Measurements from ENCODE around the gene IER3IP1. TPM values are rescaled to one million over a fixed set of nuclear protein-coding genes. Genes with fewer than 3 reads are reported as not detected.

IER3IP1 gene
- polyA plus RNA-seq, 1 donor (not counting 4 experiments of a cell fraction or from before 2014, with no cell fraction given) = 17.5 TPM

DNA sequence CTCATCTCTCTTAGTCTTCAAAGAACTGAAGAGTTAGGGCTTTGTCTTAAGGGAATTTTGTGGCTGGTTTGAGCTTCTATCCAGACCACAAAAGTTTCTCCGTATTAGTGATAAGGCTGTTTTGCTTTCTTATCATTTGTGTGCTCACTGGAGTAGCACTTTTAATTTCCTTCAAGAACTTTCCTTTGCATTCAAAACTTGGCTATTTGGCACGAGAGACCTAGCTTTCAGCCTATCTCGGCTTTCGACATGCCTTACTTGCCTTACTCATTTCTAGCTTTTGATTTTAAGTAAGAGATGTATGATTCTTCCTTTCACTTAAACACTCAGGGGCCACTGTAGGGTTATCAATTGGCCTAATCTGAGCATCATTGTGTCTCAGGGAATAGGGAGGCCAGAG is 55.7 kb downstream of the IER3IP1 start:
- Histone ChIP-seq H3K9me3 (ENCODE audit: control insufficient read depth, low read depth, low read length) (no peaks in the 10 kb centered on the region), H3K27me3 (ENCODE audit: control insufficient read depth, extremely low read depth, insufficient read depth, low read length) (no peaks in the 10 kb centered on the region), H3K4me3 (ENCODE audit: control insufficient read depth in 2 of 3, extremely low read depth in 1 of 3, insufficient read depth in 2 of 3, low read depth in 1 of 3, low read length in 3 of 3) (no peak overlapping the region), H3K4me2 (ENCODE audit: control insufficient read depth, extremely low read depth, insufficient read depth, low read depth, low read length) (no peak overlapping the region), H3K4me1 (ENCODE audit: control insufficient read depth, extremely low read depth, insufficient read depth, low read length) (no peaks in the 10 kb centered on the region), H2AFZ (ENCODE audit: control insufficient read depth, low read length) (no peak overlapping the region), H3K27ac (ENCODE audit: control insufficient read depth, insufficient read depth, low read length) (no peak overlapping the region), H3K9me1 (ENCODE audit: control insufficient read depth, extremely low read depth, insufficient read depth, low read length) (no peaks in the 10 kb centered on the region), H3K79me2 (ENCODE audit: control insufficient read depth, insufficient read depth, low read length) (no peaks in the 10 kb centered on the region), H4K20me1 (ENCODE audit: control insufficient read depth, extremely low read depth, insufficient read depth, low read length) (no peaks in the 10 kb centered on the region), H3K9ac (ENCODE audit: control insufficient read depth, extremely low read depth, insufficient read depth, low read length) (no peak overlapping the region), H3K36me3 (ENCODE audit: control insufficient read depth in 2 of 2, extremely low read depth in 1 of 2, insufficient read depth in 2 of 2, low read length in 2 of 2) (no peaks in the 10 kb centered on the region)
- no peak for TF ChIP-seq EZH2 (IDR thresholded peaks at IDR 0.05; ENCODE audit: low read length)
- TF ChIP-seq, protein P1, sequence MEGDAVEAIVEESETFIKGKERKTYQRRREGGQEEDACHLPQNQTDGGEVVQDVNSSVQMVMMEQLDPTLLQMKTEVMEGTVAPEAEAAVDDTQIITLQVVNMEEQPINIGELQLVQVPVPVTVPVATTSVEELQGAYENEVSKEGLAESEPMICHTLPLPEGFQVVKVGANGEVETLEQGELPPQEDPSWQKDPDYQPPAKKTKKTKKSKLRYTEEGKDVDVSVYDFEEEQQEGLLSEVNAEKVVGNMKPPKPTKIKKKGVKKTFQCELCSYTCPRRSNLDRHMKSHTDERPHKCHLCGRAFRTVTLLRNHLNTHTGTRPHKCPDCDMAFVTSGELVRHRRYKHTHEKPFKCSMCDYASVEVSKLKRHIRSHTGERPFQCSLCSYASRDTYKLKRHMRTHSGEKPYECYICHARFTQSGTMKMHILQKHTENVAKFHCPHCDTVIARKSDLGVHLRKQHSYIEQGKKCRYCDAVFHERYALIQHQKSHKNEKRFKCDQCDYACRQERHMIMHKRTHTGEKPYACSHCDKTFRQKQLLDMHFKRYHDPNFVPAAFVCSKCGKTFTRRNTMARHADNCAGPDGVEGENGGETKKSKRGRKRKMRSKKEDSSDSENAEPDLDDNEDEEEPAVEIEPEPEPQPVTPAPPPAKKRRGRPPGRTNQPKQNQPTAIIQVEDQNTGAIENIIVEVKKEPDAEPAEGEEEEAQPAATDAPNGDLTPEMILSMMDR (optimal IDR thresholded peaks at IDR 0.05 in 1 of 3, IDR thresholded peaks at IDR 0.05 in 1 of 3, conservative IDR thresholded peaks at IDR 0.05 in 1 of 3; ENCODE audit: extremely low read depth in 1 of 3, insufficient read depth in 2 of 3, low read length in 3 of 3) = no peak
- no peak for FAIRE-seq
- DNase-seq (ENCODE audit: low read depth, low spot score) = no peak
- dilution Hi-C loops (cut with MboI; ENCODE audit: extremely low pct_ligation_motif_present, low sequenced_read_pairs) = no loop called here

DNA sequence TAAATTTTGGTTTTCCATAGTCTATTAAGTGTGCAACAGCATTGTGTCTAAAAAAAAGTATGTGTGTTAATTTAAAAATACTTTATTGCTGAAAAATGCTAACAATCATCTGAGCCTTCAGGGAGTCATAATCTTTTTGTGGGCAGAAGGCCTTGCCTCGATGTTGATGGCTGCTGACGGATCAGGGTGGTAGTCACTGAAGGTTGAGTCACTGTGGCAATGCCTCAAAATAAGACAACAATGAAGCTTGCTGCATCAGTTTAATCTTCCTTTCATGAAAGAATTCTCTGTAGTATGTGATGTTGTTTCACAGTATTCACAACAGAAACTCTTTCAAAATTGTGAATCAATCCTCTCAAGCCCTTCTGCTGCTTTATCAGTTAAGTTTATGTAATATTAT is 57.2 kb downstream of the IER3IP1 start:
- dilution Hi-C loops (cut with MboI; ENCODE audit: extremely low pct_ligation_motif_present, low sequenced_read_pairs) = loop anchor here (5.0 kb wide), 1 partner anchor 73 kb away; no protein-coding TSS in a partner anchor
- FAIRE-seq = no peak

More for the DNA sequence above, 57.2 kb downstream of the IER3IP1 start:
- no peaks in the 10 kb centered on the region for H3K27me3 ChIP-seq (ENCODE audit: control insufficient read depth, extremely low read depth, insufficient read depth, low read length)
- no peaks in the 10 kb centered on the region for H4K20me1 ChIP-seq (ENCODE audit: control insufficient read depth, extremely low read depth, insufficient read depth, low read length)
- H2AFZ ChIP-seq (ENCODE audit: control insufficient read depth, low read length) = no peak overlapping the region
- TF ChIP-seq EZH2 (IDR thresholded peaks at IDR 0.05; ENCODE audit: low read length) = no peak
- TF ChIP-seq, protein P1 (optimal IDR thresholded peaks at IDR 0.05 in 1 of 3, IDR thresholded peaks at IDR 0.05 in 1 of 3, conservative IDR thresholded peaks at IDR 0.05 in 1 of 3; ENCODE audit: extremely low read depth in 1 of 3, insufficient read depth in 2 of 3, low read length in 3 of 3) = no peak
- H3K9me3 ChIP-seq (ENCODE audit: control insufficient read depth, low read depth, low read length) = no peaks in the 10 kb centered on the region
- no peaks in the 10 kb centered on the region for H3K79me2 ChIP-seq (ENCODE audit: control insufficient read depth, insufficient read depth, low read length)
- no peak for DNase-seq (ENCODE audit: low read depth, low spot score)
- no peak overlapping the region for H3K4me2 ChIP-seq (ENCODE audit: control insufficient read depth, extremely low read depth, insufficient read depth, low read depth, low read length)
- H3K4me3 ChIP-seq (ENCODE audit: control insufficient read depth in 2 of 3, extremely low read depth in 1 of 3, insufficient read depth in 2 of 3, low read depth in 1 of 3, low read length in 3 of 3) = no peak overlapping the region
- H3K9ac ChIP-seq (ENCODE audit: control insufficient read depth, extremely low read depth, insufficient read depth, low read length) = no peak overlapping the region
- no peak overlapping the region for H3K27ac ChIP-seq (ENCODE audit: control insufficient read depth, insufficient read depth, low read length)
- no peaks in the 10 kb centered on the region for H3K4me1 ChIP-seq (ENCODE audit: control insufficient read depth, extremely low read depth, insufficient read depth, low read length)
- peaks cover 2 to 4% of the 10 kb centered on the region in 2 experiments for H3K36me3 ChIP-seq (ENCODE audit: control insufficient read depth in 2 of 2, extremely low read depth in 1 of 2, insufficient read depth in 2 of 2, low read length in 2 of 2)
- H3K9me1 ChIP-seq (ENCODE audit: control insufficient read depth, extremely low read depth, insufficient read depth, low read length) = no peaks in the 10 kb centered on the region
